Measurements from ENCODE around the gene VENTX. TPM values are rescaled to one million over a fixed set of nuclear protein-coding genes. Genes with fewer than 3 reads are reported as not detected.

Gene VENTX
- total RNA-seq, 1 experiment from 2014 or later = not detected

DNA sequence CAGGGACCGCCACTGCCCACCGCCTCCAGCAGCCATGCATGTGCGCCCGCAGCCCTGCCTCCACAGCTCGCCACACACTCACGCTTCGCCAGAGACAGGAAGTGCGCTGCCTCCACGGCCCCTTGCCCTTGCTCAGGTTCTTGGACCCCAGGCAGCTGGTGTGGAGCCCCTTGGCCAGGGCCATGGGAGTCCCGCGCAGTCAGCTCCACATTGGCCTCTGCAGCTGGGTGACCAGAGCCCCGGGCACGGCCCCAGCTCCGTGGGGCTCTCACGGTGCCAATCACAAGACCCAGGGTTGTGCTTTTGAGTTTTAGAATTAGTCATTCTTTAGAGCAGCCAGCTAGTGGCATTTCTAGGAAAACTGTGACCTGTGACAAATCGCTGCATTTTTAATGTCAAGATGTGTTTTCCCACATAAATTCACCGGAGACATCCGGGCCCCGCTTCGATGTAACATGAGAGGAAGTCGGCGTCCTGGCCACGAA lies 11.9 kb upstream of the VENTX start:
- no peaks in the 10 kb centered on the region for H3K4me1 ChIP-seq (ENCODE audit: control insufficient read depth in 1 of 2, insufficient read depth in 2 of 2, low read length in 2 of 2)
- H3K9me2 ChIP-seq (ENCODE audit: insufficient read depth) = no peaks in the 10 kb centered on the region
- H3K9ac ChIP-seq (ENCODE audit: low read length) = no peak overlapping the region
- no peaks in the 10 kb centered on the region for H3K9me3 ChIP-seq (ENCODE audit: control insufficient read depth in 1 of 2, insufficient read depth in 1 of 2, low read depth in 1 of 2, low read length in 2 of 2)
- no TSS peak for BruUV-seq (replicated peaks)
- no peak overlapping the region for H3K4me3 ChIP-seq (replicated peaks in 1 of 2; ENCODE audit: low read depth in 1 of 2, low read length in 2 of 2)
- ChIA-PET POLR2A (no interaction called here), RAD21 (ENCODE audit: low non-redundant PET in 1 of 2, low total read pairs in 2 of 2, uncharacterized antibody in 2 of 2, unreplicated experiment in 2 of 2) (no interaction called here), CTCF (no interaction called here)
- H3K27me3 ChIP-seq (ENCODE audit: insufficient read depth, low read length) = no peaks in the 10 kb centered on the region
- H3K79me2 ChIP-seq (ENCODE audit: insufficient read depth, low read length) = no peaks in the 10 kb centered on the region
- no peaks in the 10 kb centered on the region for H4K20me1 ChIP-seq (ENCODE audit: insufficient read depth)
- DNase-seq (ENCODE audit: low read depth, low spot score) (no peak), ATAC-seq (no peak)
- no peak overlapping the region for H3K4me2 ChIP-seq (ENCODE audit: low read length)
- no peaks in the 10 kb centered on the region for H3K36me3 ChIP-seq (ENCODE audit: control insufficient read depth in 1 of 2, insufficient read depth in 2 of 2, low read length in 2 of 2)
- no peak overlapping the region for H2AFZ ChIP-seq (ENCODE audit: low read depth, low read length, poor library complexity, severe bottlenecking)
- no peak overlapping the region; the same call in 1 of the 2 replicates for H3K27ac ChIP-seq (ENCODE audit: low read depth, low read length)
- intact Hi-C loops (cut with micrococcal nuclease) = no loop called here
- TF ChIP-seq POLR2AphosphoS5 (IDR thresholded peaks at IDR 0.05; ENCODE audit: low read depth, low read length) (no peak), CBX3 (IDR thresholded peaks at IDR 0.05; ENCODE audit: low read depth) (no peak), ZFX (IDR thresholded peaks at IDR 0.05) (no peak), YY1 (IDR thresholded peaks at IDR 0.05; ENCODE audit: extremely low read depth, insufficient replicate concordance, low read depth, low read length) (no peak), EGR1 (IDR thresholded peaks at IDR 0.05; ENCODE audit: low read depth) (no peak)
- TF ChIP-seq, protein P1, sequence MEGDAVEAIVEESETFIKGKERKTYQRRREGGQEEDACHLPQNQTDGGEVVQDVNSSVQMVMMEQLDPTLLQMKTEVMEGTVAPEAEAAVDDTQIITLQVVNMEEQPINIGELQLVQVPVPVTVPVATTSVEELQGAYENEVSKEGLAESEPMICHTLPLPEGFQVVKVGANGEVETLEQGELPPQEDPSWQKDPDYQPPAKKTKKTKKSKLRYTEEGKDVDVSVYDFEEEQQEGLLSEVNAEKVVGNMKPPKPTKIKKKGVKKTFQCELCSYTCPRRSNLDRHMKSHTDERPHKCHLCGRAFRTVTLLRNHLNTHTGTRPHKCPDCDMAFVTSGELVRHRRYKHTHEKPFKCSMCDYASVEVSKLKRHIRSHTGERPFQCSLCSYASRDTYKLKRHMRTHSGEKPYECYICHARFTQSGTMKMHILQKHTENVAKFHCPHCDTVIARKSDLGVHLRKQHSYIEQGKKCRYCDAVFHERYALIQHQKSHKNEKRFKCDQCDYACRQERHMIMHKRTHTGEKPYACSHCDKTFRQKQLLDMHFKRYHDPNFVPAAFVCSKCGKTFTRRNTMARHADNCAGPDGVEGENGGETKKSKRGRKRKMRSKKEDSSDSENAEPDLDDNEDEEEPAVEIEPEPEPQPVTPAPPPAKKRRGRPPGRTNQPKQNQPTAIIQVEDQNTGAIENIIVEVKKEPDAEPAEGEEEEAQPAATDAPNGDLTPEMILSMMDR (IDR thresholded peaks at IDR 0.05 in 2 of 3, conservative IDR thresholded peaks at IDR 0.05 in 1 of 3; ENCODE audit: borderline replicate concordance in 1 of 3, insufficient read depth in 1 of 3, low read depth in 2 of 3, low read length in 2 of 3) = no peak

DNA sequence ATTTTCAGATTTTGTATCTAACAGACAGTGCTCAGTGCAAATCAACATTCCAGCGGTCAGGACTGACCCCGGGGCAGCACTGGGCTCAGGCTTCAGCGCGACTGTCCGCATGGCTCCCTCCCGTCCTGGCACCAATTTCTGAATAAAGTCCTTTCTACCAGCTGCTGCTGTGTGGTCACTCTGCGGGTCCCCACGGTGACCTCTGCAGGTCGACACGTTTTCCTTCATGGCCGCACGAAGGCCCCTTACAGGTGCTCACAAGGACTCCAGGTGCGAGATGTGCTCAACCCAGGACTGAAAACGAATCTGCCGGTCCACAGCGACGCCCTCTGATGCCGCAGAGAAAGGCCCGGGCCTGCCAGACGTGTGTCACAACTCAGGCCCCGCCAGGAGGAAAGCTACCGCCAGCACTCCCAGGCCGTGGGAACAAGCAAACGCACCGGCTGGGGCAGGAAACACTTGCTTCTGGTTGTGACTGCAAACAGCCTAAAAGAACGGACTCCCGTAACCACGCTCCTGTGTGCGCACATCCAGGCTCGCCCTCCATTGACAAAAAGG lies 11.3 kb upstream of the VENTX start:
- no TSS peak for BruUV-seq (replicated peaks)
- no peaks in the 10 kb centered on the region for H3K27me3 ChIP-seq (ENCODE audit: insufficient read depth, low read length)
- no peak overlapping the region for H3K27ac ChIP-seq (ENCODE audit: low read depth, low read length)
- no peaks in the 10 kb centered on the region for H4K20me1 ChIP-seq (ENCODE audit: insufficient read depth)
- ChIA-PET POLR2A (no interaction called here), RAD21 (ENCODE audit: low non-redundant PET in 1 of 2, low total read pairs in 2 of 2, uncharacterized antibody in 2 of 2, unreplicated experiment in 2 of 2) (no interaction called here), CTCF (no interaction called here)
- H3K9me2 ChIP-seq (ENCODE audit: insufficient read depth) = no peaks in the 10 kb centered on the region
- no peak overlapping the region for H2AFZ ChIP-seq (ENCODE audit: low read depth, low read length, poor library complexity, severe bottlenecking)
- no peaks in the 10 kb centered on the region for H3K79me2 ChIP-seq (ENCODE audit: insufficient read depth, low read length)
- H3K4me3 ChIP-seq (replicated peaks in 1 of 2; ENCODE audit: low read depth in 1 of 2, low read length in 2 of 2) = no peak overlapping the region
- no peaks in the 10 kb centered on the region for H3K36me3 ChIP-seq (ENCODE audit: control insufficient read depth in 1 of 2, insufficient read depth in 2 of 2, low read length in 2 of 2)
- no peaks in the 10 kb centered on the region for H3K4me1 ChIP-seq (ENCODE audit: control insufficient read depth in 1 of 2, insufficient read depth in 2 of 2, low read length in 2 of 2)
- no peaks in the 10 kb centered on the region for H3K9me3 ChIP-seq (ENCODE audit: control insufficient read depth in 1 of 2, insufficient read depth in 1 of 2, low read depth in 1 of 2, low read length in 2 of 2)
- no peak for DNase-seq (ENCODE audit: low read depth, low spot score)
- no peak overlapping the region for H3K9ac ChIP-seq (ENCODE audit: low read length)
- no peak overlapping the region for H3K4me2 ChIP-seq (ENCODE audit: low read length)
- ATAC-seq = no peak
- intact Hi-C loops (cut with micrococcal nuclease) = no loop called here
- TF ChIP-seq SIN3A (IDR thresholded peaks at IDR 0.05; ENCODE audit: low read depth) (no peak), ELF1 (IDR thresholded peaks at IDR 0.05; ENCODE audit: borderline replicate concordance, low read depth) (no peak), ZNF274 (IDR thresholded peaks at IDR 0.05; ENCODE audit: low read depth, low read length) (no peak), SP1 (IDR thresholded peaks at IDR 0.05; ENCODE audit: low read depth) (no peak), JUND (IDR thresholded peaks at IDR 0.05) (no peak), EZH2phosphoT487 (IDR thresholded peaks at IDR 0.05; ENCODE audit: borderline replicate concordance) (no peak), SRF (IDR thresholded peaks at IDR 0.05; ENCODE audit: low read depth) (no peak), FOSL1 (IDR thresholded peaks at IDR 0.05; ENCODE audit: low read depth) (no peak)
- TF ChIP-seq, protein P2, sequence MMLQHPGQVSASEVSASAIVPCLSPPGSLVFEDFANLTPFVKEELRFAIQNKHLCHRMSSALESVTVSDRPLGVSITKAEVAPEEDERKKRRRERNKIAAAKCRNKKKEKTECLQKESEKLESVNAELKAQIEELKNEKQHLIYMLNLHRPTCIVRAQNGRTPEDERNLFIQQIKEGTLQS (IDR thresholded peaks at IDR 0.05) = no peak
- TF ChIP-seq, protein P3, sequence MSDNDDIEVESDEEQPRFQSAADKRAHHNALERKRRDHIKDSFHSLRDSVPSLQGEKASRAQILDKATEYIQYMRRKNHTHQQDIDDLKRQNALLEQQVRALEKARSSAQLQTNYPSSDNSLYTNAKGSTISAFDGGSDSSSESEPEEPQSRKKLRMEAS (IDR thresholded peaks at IDR 0.05) = no peak
- TF ChIP-seq, protein P1 (IDR thresholded peaks at IDR 0.05 in 2 of 3, conservative IDR thresholded peaks at IDR 0.05 in 1 of 3; ENCODE audit: borderline replicate concordance in 1 of 3, insufficient read depth in 1 of 3, low read depth in 2 of 3, low read length in 2 of 3) = no peak

Measured in HCT116 (cell line).